Activated CD4-positive, alpha-beta T cell treated with anti-CD3 and anti-CD28 coated beads, Interleukin-2, amount 50 U/mL, for 24 hours (primary cell): Measurements from ENCODE around the gene ARTN.

Experiments
- DNase-seq, 2 donors: peaks; one replicate each; pipeline ENCODE4 v3.0.0-alpha.2; 2020; ENCODE audit warnings: low read depth in 1 of 2, low spot score in 1 of 2

The ARTN gene

DNA sequence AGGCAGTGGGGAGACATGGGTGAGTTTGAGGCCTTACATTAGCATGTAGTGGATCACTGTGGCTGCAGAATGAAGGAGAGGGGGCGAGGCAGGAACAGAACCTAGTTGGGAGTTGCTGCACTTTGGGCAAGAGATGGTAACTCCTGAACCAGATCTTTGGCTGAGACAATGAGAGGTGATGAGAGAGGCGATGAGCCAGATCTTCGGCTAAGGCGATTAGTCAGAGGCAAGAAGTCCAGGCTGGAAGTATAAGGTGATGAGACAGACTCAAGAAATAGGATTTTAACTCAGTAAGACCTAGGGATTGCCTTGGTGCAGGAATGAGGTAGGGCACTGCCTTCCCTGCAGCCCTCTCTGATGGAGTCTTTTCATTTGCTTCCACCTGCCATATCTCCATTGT lies 9.1 kb upstream of the ARTN start:
- no peak for DNase-seq

DNA sequence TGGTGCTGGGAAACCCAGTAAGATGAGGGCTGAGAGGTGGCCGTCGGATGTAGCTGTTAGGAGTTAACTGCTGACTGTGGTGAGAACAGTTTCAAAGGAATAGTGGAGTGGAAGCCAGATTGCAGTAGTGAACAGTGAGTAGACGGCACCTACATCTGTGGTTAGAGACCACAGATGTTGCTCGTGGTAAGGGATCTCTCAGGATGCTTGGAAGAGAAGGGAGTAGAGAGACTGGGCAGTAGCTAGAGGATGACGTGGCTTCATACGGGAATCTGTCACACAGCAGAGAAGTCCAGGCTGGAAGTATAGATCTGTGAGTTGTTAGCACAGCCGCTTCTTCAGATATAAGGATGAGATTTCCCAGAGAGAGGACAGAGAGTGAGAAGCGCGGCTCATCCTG lies 7.8 kb upstream of the ARTN start:
- no peak for DNase-seq

DNA sequence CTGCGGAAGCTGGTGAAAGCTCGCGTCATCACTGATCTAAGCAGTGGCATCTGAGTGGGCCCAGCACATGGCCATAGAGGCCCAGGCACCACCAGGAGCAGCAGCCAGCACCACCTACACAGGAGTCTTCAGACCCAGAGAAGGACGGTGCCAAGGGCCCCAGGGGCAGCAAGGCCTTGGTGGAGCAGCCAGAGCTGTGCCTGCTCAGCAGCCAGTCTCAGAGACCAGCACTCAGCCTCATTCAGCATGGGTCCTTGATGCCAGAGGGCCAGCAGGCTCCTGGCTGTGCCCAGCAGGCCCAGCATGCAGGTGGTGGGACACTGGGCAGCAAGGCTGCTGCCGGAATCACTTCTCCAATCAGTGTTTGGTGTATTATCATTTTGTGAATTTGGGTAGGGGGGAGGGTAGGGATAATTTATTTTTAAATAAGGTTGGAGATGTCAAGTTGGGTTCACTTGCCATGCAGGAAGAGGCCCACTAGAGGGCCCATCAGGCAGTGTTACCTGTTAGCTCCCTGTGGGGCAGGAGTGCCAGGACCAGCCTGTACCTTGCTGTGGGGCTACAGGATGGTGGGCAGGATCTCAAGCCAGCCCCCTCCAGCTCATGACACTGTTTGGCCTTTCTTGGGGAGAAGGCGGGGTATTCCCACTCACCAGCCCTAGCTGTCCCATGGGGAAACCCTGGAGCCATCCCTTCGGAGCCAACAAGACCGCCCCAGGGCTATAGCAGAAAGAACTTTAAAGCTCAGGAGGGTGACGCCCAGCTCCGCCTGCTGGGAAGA lies 3.2 kb upstream of the ARTN start:
- no peak for DNase-seq

DNA sequence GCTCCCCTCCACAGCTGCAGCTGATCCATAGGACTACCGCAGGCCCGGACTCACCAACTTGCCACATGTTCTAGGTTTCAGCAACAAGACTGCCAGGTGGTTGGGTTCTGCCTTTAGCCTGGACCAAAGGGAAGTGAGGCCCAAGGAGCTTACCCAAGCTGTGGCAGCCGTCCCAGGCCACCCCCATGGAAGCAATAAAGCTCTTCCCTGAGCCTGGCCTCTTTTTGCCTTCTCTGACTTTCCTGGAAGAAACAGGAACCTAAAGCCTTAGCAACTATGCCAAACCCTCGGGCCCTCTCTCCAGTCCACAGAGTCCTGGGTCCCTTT lies 2.7 kb upstream of the ARTN start:
- no peak for DNase-seq

DNA sequence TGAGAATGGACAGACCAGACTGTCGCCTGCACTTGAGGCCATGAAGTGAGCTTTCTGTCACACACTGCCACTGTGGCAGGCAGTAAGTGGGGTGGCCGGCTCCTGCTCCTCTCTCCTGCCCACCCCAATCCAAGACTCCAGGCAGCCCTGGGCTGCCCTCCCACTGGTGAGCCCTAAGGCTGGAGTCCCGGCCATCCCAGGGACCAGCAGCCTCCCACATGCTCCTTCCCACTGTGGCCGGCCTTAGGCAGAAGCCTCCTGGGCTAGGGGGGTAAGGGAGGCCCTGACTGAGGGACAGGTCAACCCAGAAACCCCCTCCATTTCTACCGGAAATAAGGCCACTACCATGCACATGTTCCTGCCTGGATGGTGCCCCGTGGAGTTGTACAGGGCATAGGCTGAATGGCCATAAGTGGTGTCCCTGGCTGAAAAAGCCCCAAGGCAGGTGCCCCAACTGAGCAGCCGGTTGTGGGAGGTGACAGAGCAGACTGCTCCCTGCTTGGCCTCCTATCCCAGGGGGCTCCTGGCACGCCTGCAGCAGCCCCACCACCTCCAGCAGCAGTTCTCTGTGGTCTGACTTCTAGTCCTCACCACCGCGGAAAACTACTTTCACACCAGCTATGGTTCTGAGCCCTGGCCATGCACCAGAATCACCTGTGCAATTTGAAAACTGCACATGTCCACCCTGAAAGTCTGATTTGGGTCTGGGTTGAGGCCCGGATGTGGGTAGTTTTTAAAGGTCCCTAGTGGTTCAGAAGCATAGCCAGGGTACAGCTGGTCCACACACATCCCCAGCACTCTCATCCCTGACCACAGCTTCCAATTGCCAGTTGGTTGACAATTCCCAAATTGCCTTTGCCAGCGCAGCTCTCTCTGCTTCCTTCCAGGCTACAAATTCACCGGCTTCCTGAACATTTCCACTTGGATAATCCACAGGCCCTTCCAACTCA lies 1.6 kb upstream of the ARTN start:
- DNase-seq = no peak

DNA sequence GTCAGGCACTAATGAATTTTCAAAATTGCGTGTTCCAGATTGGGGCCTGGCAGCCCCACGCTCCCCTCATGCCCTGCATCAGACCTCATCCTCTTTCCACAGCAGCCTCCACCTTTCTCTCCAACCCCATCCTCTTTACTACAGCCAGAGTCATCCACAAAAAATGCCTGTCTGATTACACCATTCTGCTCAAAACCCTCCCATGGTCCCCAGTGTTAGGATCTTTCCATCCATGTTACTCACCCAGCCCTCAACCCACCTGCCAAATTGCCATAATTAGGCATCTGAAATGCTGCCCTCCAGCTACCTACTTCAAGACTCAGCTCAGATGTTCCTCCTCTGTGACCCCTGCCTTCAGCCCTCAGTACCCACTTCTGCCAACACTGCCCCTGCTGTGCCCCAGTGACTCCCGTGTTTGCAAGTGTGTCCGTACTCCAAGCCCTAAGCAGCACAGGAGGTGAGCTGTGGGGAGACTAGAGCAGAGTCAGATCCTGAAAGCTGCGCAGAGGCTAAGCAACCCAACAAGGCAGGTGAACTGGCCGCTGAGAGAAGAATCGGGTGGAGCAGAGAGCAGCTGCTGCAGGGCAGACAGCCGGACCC lies 715 bp upstream of the ARTN start:
- DNase-seq = no peak

DNA sequence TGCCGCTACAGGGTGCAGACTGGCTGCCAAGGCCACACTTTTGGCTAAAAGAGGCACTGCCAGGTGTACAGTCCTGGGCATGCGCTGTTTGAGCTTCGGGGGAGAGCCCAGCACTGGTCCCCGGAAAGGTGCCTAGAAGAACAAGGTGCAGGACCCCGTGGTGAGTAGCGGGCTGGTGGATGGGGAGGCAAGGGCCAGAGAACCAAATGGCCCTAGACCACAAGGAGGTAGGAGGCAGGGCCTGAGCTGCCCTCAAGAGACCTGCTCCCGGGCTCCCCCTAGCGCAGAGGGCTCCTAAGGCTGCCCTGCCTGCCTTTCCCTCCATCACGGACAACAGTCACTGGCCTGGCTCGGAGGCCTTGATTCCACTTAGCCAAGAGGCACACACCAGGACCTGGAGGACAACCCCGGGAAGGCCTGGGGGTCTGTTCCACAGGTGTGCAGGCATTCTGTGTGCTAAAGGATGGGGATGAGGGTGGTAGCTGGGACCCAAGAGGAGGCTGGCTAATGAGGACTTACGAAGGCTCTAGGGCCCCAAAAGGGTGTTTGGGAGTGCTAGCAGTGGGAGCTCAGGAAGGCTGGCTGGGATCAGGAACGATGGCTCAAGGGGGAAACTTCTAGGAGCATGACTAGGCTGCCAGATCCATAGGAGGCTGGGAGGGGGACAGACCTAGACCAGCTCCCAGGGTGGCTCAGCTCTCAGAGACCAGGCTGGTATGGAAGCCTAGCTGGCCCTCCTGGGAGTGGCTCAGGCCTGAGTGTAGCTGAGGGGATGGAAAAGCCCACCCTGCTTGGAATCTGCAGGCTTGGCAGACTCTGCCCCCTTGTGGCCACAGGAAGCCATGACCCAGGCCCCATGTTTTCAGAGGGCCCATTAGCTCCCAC lies 742 bp downstream of the ARTN start:
- peak in 1 of 2 donors; percentile 25 for DNase-seq

DNA sequence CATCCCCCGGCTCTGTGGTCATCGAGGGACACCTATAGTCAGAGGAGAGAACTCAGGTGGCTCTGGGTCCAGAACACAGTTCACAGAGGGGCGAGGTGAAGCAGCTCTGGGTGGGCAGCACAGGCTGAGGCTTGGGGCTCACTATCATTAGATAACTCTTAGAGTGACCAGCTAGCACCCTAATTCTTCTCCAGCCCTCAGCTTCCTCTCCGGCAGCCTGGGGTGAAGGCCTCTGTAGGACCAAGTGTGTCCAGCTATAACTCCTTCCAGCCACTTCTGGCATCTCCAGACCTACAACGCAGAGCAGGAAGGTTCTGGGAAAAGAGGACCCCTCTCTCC lies 1.4 kb downstream of the ARTN start:
- no peak for DNase-seq

DNA sequence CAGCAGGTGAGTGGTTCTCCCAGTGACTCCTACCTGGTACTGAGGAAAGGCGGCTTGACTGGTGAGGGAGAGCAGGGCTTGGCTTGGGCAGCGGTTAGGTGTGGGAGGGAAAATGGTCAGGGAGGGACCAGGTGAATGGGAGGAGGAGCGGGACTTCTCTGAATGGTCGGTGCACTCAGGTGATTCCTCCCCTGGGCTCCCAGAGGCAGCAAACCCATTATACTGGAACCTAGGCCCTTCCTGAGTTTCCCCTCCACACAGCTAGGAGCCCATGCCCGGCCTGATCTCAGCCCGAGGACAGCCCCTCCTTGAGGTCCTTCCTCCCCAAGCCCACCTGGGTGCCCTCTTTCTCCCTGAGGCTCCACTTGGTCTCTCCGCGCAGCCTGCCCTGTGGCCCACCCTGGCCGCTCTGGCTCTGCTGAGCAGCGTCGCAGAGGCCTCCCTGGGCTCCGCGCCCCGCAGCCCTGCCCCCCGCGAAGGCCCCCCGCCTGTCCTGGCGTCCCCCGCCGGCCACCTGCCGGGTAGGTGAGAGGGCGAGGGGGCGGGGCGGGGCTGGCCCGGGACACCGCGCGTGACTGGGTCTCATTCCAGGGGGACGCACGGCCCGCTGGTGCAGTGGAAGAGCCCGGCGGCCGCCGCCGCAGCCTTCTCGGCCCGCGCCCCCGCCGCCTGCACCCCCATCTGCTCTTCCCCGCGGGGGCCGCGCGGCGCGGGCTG lies 2.3 kb downstream of the ARTN start:
- DNase-seq = no peak

DNA sequence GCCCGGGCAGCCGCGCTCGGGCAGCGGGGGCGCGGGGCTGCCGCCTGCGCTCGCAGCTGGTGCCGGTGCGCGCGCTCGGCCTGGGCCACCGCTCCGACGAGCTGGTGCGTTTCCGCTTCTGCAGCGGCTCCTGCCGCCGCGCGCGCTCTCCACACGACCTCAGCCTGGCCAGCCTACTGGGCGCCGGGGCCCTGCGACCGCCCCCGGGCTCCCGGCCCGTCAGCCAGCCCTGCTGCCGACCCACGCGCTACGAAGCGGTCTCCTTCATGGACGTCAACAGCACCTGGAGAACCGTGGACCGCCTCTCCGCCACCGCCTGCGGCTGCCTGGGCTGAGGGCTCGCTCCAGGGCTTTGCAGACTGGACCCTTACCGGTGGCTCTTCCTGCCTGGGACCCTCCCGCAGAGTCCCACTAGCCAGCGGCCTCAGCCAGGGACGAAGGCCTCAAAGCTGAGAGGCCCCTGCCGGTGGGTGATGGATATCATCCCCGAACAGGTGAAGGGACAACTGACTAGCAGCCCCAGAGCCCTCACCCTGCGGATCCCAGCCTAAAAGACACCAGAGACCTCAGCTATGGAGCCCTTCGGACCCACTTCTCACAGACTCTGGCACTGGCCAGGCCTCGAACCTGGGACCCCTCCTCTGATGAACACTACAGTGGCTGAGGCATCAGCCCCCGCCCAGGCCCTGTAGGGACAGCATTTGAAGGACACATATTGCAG lies 3.0 kb downstream of the ARTN start:
- DNase-seq = no peak

DNA sequence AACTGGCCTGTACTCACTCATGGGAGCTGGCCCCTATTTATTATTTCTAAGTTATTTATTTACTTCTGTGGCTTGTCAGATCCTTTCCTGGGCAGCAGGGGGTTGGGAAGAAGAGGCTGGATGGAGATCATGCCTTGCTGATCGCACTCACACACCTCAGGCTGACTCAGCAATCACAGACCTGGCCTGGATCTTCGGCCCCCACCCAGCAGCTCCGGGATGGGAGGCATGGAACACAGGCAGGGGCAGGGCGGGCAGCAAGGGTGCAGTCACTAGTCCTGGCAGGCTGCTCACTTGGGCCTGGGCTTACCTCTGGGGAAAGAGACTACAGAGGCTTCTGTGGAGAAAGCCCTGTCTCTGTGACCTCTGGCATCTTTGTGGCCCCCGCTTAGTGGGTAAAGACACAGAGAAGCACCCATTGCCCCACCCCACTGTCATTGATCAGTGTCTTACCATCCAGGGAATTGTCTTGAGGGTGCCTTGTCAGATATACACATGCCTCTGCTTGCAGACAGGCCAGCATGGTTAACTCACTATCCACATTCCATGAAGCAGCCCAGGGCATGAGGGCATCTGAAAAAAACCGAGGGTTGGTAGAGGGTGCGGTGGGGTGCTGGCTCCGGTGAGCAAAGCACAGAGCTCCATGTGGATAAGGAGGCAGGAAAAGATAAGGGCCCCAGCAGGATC lies 3.7 kb downstream of the ARTN start:
- no peak for DNase-seq

DNA sequence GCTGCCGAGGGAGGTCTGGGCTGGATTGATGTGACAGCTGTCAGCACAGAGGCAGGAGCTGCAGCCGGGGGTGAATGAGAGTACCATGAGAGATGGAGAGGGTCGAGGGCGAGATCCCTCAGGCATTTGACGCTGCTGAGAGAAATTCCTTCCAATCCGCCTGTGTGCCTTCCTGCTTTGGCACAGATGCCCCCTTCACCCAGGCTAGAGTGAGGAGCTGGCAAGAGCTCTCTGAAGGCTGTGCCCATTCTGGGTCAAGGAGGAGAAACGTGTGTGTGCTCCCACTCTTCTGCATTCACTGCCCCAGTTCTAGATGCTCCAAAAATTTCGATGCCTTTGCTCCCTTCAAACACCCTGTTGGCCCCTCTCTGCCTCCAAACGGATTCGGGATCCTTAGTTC lies 4.8 kb downstream of the ARTN start:
- DNase-seq = no peak

DNA sequence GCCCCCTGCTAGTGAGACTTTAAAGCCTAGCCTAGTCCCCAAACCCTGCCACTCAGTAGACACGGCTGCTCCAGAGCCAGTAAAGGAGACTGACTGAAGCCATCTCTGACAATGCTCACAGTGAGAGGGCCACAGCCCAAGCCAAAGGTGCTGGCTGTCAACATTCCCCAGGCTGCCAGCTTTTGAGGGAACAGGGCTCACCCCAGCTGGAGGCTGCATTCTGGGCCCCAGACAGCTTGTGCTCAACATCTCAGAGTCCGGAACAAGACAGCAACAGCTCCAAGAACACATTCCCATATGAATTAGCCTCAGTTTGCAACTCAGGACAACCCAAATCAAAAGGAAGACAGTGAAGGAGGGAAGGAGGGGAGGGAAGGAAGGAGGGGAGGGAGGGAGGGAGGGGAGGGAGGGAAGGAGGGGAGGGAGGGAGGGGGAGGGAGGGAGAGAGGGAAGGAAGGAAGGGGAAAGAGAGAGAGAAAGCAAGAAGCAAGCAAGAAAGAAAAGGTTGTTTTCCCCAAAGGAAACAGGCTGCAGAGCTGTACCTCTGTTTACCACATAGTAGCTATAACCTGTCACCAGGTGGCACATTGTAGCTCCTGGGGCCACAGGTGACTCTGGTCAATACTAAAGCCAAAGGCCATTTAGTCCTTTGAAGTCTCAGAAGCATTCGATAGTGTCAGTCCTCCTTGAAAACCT lies 5.4 kb downstream of the ARTN start:
- no peak for DNase-seq

DNA sequence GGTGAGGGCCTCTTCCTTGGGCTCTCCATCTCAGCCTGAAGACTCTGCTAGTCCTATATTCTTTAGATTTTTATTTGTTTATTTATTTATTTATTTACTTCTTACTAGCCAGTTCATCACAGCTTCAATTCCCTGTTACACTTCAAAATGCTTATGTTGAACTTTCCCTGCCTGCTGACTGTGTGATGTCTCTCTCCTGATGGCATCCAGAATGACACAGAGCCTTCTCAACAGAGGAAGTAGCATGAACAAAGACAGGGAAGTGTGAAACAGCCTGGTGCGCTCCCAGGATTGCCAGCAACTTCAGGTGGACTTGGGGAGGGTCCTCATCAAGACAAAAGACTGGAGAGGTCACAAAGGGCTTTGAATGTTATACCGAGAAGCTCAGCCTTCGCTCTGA lies 8.8 kb downstream of the ARTN start:
- DNase-seq = no peak

DNA sequence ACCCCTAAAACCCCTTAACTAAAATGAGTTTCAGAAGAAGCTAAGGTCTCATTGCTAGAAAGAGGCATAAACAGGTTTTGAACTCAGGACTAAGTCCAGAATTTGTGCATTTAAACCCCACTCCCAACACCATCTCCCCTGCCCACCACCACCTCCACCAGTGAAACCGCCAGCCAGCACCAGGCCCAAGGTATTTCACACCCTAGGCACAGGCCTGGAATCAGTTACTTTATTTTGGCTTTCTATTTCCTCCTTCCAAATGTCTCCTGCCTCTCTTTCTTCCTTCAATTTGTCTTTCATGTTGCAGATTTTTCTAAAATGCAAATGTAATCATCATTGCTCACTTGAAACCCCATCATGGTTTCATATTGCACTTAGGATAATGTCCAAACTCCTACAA lies 11.3 kb downstream of the ARTN start:
- no peak for DNase-seq

DNA sequence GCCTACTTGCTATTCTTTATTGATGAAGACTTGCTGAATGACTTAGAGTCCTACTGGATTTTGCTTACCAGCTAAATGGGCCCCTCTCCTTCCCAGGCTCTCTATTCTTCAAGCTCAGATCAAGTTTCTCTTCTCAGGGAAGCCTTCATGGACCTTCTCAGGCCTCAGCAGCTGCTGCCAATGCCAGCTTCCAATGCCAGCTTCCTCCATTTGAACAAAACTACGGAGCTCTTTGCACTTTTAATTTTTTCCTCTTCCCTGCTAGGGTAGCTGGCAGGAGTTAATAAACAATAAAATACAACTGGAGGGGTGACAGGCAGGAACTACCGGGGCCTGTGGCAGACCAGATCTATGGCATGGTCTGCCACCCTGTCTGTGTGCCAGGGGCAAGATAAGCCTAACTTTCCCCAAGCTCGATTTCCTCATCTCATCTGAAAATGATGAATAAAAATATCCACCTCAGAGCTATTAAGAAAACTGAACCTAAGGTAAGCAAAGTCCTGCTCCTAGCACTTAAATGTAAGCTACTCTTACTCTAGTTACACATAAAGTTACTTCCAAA lies 12.2 kb downstream of the ARTN start:
- DNase-seq = no peak

DNA sequence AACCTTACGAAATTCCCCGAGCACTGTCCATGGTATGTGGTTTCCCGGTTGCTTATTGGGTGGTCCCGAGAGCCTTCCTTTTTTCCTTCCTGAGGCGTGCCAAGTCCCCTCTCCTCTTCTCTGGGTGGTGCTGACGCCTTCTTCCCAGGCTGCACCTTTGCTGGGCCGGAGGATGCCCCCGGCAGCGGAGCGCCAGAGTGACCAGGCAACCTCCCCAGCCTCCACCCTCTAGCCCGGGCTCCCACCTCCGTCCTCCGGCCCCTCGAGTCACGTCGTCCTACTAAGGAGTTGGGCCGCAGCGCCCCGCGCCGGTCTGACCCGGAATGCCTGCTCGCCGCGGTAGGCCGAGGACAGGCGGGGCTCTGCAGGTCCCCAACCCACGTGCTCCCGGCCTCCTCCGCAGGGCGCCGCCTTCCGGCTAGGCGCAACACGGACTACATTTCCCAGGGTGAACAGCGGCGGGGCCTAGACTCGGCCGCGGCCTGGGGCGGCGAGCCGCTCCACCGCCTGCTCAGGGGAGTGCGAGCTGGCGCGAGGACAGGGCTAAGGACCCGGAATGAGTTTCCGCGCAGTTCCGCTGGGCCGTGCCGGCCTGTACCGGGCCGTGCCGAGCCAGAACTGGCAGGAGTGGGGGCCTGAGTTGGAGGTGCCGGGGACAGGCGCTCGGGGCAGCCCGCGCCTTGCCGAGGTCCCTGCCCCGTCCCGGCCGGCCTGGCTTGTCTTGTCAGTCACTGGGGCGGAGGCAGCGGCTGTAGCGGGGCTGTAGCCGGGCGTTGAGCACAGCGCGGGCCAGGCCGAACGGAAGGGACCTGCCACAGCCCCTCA lies 12.8 kb downstream of the ARTN start, which contains the start of gene IPO13:
TSS of gene IPO13 (plus strand) at position 715 of the 825 bp plus-strand sequence. CDS start 651 bp downstream, outside the sequence.
- DNase-seq = peak; percentile 89 to 94
